ENCODE data around the gene SACS. TPM values are rescaled to one million over a fixed set of nuclear protein-coding genes. Genes with fewer than 3 reads are reported as not detected.
"Not testable (repeated sequence)": the region's sequence is repeated elsewhere in the genome, so short reads cannot be mapped to it uniquely, and the experiment has no call there.

Gene SACS
- total RNA-seq, 3 donors from 2014 or later (not counting 1 experiment from before 2014, with no cell fraction given): 10.0 to 13.1 (median 13.0) TPM

GRCh38 chr13:23414682-23415081 is 18.8 kb downstream of the SACS start:
- Histone ChIP-seq H3K27ac (ENCODE audit: low read length) (no peak overlapping the region), H3K4me1 (ENCODE audit: control insufficient read depth, insufficient read depth, low read length) (no peaks in the 10 kb centered on the region), H3K36me3 (ENCODE audit: control insufficient read depth, insufficient read depth, low read length) (no peaks in the 10 kb centered on the region), H3K9me3 (ENCODE audit: control insufficient read depth, insufficient read depth, low read length) (no peaks in the 10 kb centered on the region), H3K4me3 (ENCODE audit: low read length) (no peak overlapping the region), H3K27me3 (ENCODE audit: control insufficient read depth, insufficient read depth, low read length) (no peaks in the 10 kb centered on the region)
- DNase-seq (no peak), ATAC-seq (no peak)
- Mint-ChIP-seq H3K27me3 (ENCODE audit: low read depth in 2 of 2) (peaks cover 8 to 9% of the 10 kb centered on the region in 2 donors), H3K4me1 (no peaks in the 10 kb centered on the region), H3K9me3 (no peaks in the 10 kb centered on the region), H3K27ac (no peak overlapping the region), H3K4me3 (no peak overlapping the region), H3K36me3 (no peaks in the 10 kb centered on the region)
- intact Hi-C loops (cut with micrococcal nuclease): no loop called here
- WGBS (ENCODE audit: insufficient coverage): 100% methylated on average over 2 of the region's 2 CpGs
- TF ChIP-seq CTCF (IDR thresholded peaks at IDR 0.05): no peak

GRCh38 chr13:23411706-23412105 is 21.8 kb downstream of the SACS start:
- Mint-ChIP-seq H3K4me3 (no peak overlapping the region), H3K4me1 (no peaks in the 10 kb centered on the region), H3K36me3 (no peaks in the 10 kb centered on the region), H3K27me3 (ENCODE audit: low read depth in 2 of 2) (peaks cover 9 to 15% of the 10 kb centered on the region in 2 donors), H3K9me3 (no peaks in the 10 kb centered on the region), H3K27ac (no peak overlapping the region)
- Histone ChIP-seq H3K27me3 (ENCODE audit: control insufficient read depth, insufficient read depth, low read length) (no peaks in the 10 kb centered on the region), H3K4me1 (ENCODE audit: control insufficient read depth, insufficient read depth, low read length) (no peaks in the 10 kb centered on the region), H3K9me3 (ENCODE audit: control insufficient read depth, insufficient read depth, low read length) (no peaks in the 10 kb centered on the region), H3K27ac (ENCODE audit: low read length) (no peak overlapping the region), H3K4me3 (ENCODE audit: low read length) (no peak overlapping the region), H3K36me3 (ENCODE audit: control insufficient read depth, insufficient read depth, low read length) (no peaks in the 10 kb centered on the region)
- ATAC-seq (no peak), DNase-seq (no peak)
- TF ChIP-seq CTCF (IDR thresholded peaks at IDR 0.05): no peak
- WGBS (ENCODE audit: insufficient coverage): 92% methylated on average over 9 of the region's 11 CpGs
- intact Hi-C loops (cut with micrococcal nuclease): no loop called here

- no peak overlapping the region for H3K4me3 Mint-ChIP-seq
- no peak for ATAC-seq
- H3K36me3 ChIP-seq (ENCODE audit: control insufficient read depth, insufficient read depth, low read length): no peaks in the 10 kb centered on the region
- H3K27me3 ChIP-seq (ENCODE audit: control insufficient read depth, insufficient read depth, low read length): no peaks in the 10 kb centered on the region
- no peak overlapping the region for H3K4me3 ChIP-seq (ENCODE audit: low read length)
- H3K9me3 Mint-ChIP-seq: no peaks in the 10 kb centered on the region
- TF ChIP-seq CTCF (IDR thresholded peaks at IDR 0.05): no peak
- no peaks in the 10 kb centered on the region for H3K4me1 ChIP-seq (ENCODE audit: control insufficient read depth, insufficient read depth, low read length)
- no peaks in the 10 kb centered on the region for H3K9me3 ChIP-seq (ENCODE audit: control insufficient read depth, insufficient read depth, low read length)
- H3K27me3 Mint-ChIP-seq (ENCODE audit: low read depth in 2 of 2): peaks cover 9 to 15% of the 10 kb centered on the region in 2 donors
- DNase-seq: no peak
- H3K36me3 Mint-ChIP-seq: no peaks in the 10 kb centered on the region
- H3K27ac ChIP-seq (ENCODE audit: low read length): no peak overlapping the region
- H3K27ac Mint-ChIP-seq: no peak overlapping the region
- no peaks in the 10 kb centered on the region for H3K4me1 Mint-ChIP-seq
- WGBS (ENCODE audit: insufficient coverage): 81% methylated on average over 4 of the region's 4 CpGs
- intact Hi-C loops (cut with micrococcal nuclease): no loop called here
Measured at GRCh38 chr13:23411220-23411619, 22.3 kb downstream of the SACS start.

GRCh38 chr13:23408026-23408425 is 25.5 kb downstream of the SACS start:
- Mint-ChIP-seq H3K36me3 (no peaks in the 10 kb centered on the region), H3K4me3 (no peak overlapping the region), H3K4me1 (no peaks in the 10 kb centered on the region), H3K9me3 (no peaks in the 10 kb centered on the region), H3K27me3 (ENCODE audit: low read depth in 2 of 2) (peaks cover 18 to 41% of the 10 kb centered on the region in 2 donors), H3K27ac (no peak overlapping the region)
- WGBS (ENCODE audit: insufficient coverage): 98% methylated on average over 4 of the region's 5 CpGs
- Histone ChIP-seq H3K4me1 (ENCODE audit: control insufficient read depth, insufficient read depth, low read length) (no peaks in the 10 kb centered on the region), H3K36me3 (ENCODE audit: control insufficient read depth, insufficient read depth, low read length) (no peaks in the 10 kb centered on the region), H3K27me3 (ENCODE audit: control insufficient read depth, insufficient read depth, low read length) (no peaks in the 10 kb centered on the region), H3K4me3 (ENCODE audit: low read length) (no peak overlapping the region), H3K27ac (ENCODE audit: low read length) (no peak overlapping the region), H3K9me3 (ENCODE audit: control insufficient read depth, insufficient read depth, low read length) (no peaks in the 10 kb centered on the region)
- no peak for ATAC-seq
- DNase-seq: no peak
- TF ChIP-seq CTCF (IDR thresholded peaks at IDR 0.05): no peak
- intact Hi-C loops (cut with micrococcal nuclease): no loop called here

- ATAC-seq; H3K27me3 ChIP-seq (ENCODE audit: control insufficient read depth, insufficient read depth, low read length); H3K4me3 ChIP-seq (ENCODE audit: low read length); H3K27ac Mint-ChIP-seq; H3K9me3 Mint-ChIP-seq; intact Hi-C loops (cut with micrococcal nuclease); H3K36me3 Mint-ChIP-seq; H3K4me1 ChIP-seq (ENCODE audit: control insufficient read depth, insufficient read depth, low read length); H3K4me1 Mint-ChIP-seq; H3K36me3 ChIP-seq (ENCODE audit: control insufficient read depth, insufficient read depth, low read length); DNase-seq; H3K27ac ChIP-seq (ENCODE audit: low read length); H3K4me3 Mint-ChIP-seq; H3K9me3 ChIP-seq (ENCODE audit: control insufficient read depth, insufficient read depth, low read length): not testable (repeated sequence)
- WGBS (ENCODE audit: insufficient coverage): 83% methylated on average over 2 of the region's 2 CpGs
- H3K27me3 Mint-ChIP-seq (ENCODE audit: low read depth in 2 of 2): peaks cover 15 to 26% of the 10 kb centered on the region in 2 donors
Measured at GRCh38 chr13:23401156-23401555, 32.3 kb downstream of the SACS start.
